HEK293 (cell line): ENCODE results near the gene AGBL3.

Source experiments
- CTCF ChIA-PET: fragments of 350-600 bp; formaldehyde crosslinking; extraction: SDS; loops from one replicate; lab custom pipeline; 2021; ENCODE audit warnings: antibody characterized with exemption; lab: Yijun Ruan, JAX
- POLR2A ChIA-PET: fragments of 300-600 bp; formaldehyde crosslinking; extraction: SDS; loops from one replicate; lab custom pipeline; 2020; ENCODE audit warnings: antibody characterized with exemption, inconsistent platforms; lab: Yijun Ruan, JAX
- H3K27ac ChIP-seq: fragments of 200-500 bp; sonication (Bioruptor generic); 2 replicates; pipeline ENCODE4 v1.5.1; 2014; ENCODE audit warnings: low read depth, low read length, control low read depth, inconsistent platforms; ENCODE audit errors: extremely low read depth
- H3K36me3 ChIP-seq, 2 experiments: fragments of 200-500 bp in 1 of 2; sonication (Bioruptor generic) in 1 of 2; 1 replicate in 1 of 2; 2 replicates in 1 of 2; pipeline ENCODE4 v1.5.1; 2014 to 2017; ENCODE audit warnings: inconsistent platforms in 2 of 2, low read length in 2 of 2; ENCODE audit not compliant: control insufficient read depth in 2 of 2, insufficient read depth in 1 of 2
- H3K4me1 ChIP-seq: fragments of 200-500 bp; sonication (Bioruptor generic); 2 replicates; pipeline ENCODE4 v1.5.1; 2014; ENCODE audit warnings: mild to moderate bottlenecking, low read length, inconsistent platforms; ENCODE audit not compliant: control insufficient read depth, insufficient read depth
- H3K4me3 ChIP-seq: 2 replicates; pipeline ENCODE4 v1.5.1; 2011; ENCODE audit warnings: low read depth, mild to moderate bottlenecking, control low read depth, low read length, moderate library complexity
- H3K9me3 ChIP-seq: fragments of 200-500 bp; sonication (Bioruptor generic); 2 replicates; pipeline ENCODE4 v1.5.1; 2014; ENCODE audit warnings: low read depth, low read length, inconsistent platforms; ENCODE audit not compliant: control insufficient read depth, insufficient read depth
- BCL11B ChIP-seq: fragments of 450-650 bp; formaldehyde crosslinking; IDR thresholded peaks from 2 replicates; pipeline ENCODE4 v1.5.1; 2016; ENCODE audit warnings: low read depth, missing biosample characterization, missing genetic modification characterization
- FEZF1 ChIP-seq: fragments of 450-650 bp; formaldehyde crosslinking; IDR thresholded peaks from 2 replicates; pipeline ENCODE4 v1.5.1; 2016; ENCODE audit warnings: missing biosample characterization, missing genetic modification characterization
- MZF1 ChIP-seq: fragments of 450-650 bp; formaldehyde crosslinking; IDR thresholded peaks from 2 replicates; pipeline ENCODE4 v1.5.1; 2017; ENCODE audit warnings: missing biosample characterization, missing genetic modification characterization, borderline replicate concordance
- REPIN1 ChIP-seq: fragments of 450-650 bp; formaldehyde crosslinking; IDR thresholded peaks from 2 replicates; pipeline ENCODE4 v1.5.1; 2017; ENCODE audit warnings: missing biosample characterization, missing genetic modification characterization, low read depth
- ZNF114 ChIP-seq: fragments of 450-650 bp; formaldehyde crosslinking; IDR thresholded peaks from 2 replicates; pipeline ENCODE4 v1.5.0; 2017; ENCODE audit warnings: missing biosample characterization, missing genetic modification characterization
- ZNF133 ChIP-seq: fragments of 450-650 bp; formaldehyde crosslinking; IDR thresholded peaks from 2 replicates; pipeline ENCODE4 v1.5.1; 2016; ENCODE audit warnings: missing biosample characterization, missing genetic modification characterization
- ZNF223 ChIP-seq: fragments of 450-650 bp; formaldehyde crosslinking; IDR thresholded peaks from 2 replicates; pipeline ENCODE4 v1.5.1; 2016; ENCODE audit warnings: missing biosample characterization, missing genetic modification characterization
- ZNF335 ChIP-seq: fragments of 450-650 bp; formaldehyde crosslinking; conservative IDR thresholded peaks from 2 replicates; pipeline ENCODE4 v1.5.1; 2016; ENCODE audit warnings: missing biosample characterization, missing genetic modification characterization
- ZNF558 ChIP-seq: fragments of 450-650 bp; formaldehyde crosslinking; IDR thresholded peaks from 2 replicates; pipeline ENCODE4 v1.5.1; 2016; ENCODE audit warnings: missing biosample characterization, missing genetic modification characterization
- ZNF837 ChIP-seq: fragments of 450-650 bp; formaldehyde crosslinking; IDR thresholded peaks from 2 replicates; pipeline ENCODE4 v1.5.1; 2016; ENCODE audit warnings: missing biosample characterization, missing genetic modification characterization
- ZSCAN30 ChIP-seq: fragments of 450-650 bp; IDR thresholded peaks from 2 replicates; pipeline ENCODE4 v1.5.1; 2018; ENCODE audit warnings: missing biosample characterization, mild to moderate bottlenecking, missing genetic modification characterization, moderate library complexity
- TF ChIP-seq, protein P1 (sequence below): fragments of 450-650 bp; formaldehyde crosslinking; IDR thresholded peaks from 2 replicates; pipeline ENCODE4 v1.5.0; 2017; ENCODE audit warnings: missing biosample characterization, missing genetic modification characterization, borderline replicate concordance
- TF ChIP-seq, protein P2 (sequence below): fragments of 450-650 bp; formaldehyde crosslinking; IDR thresholded peaks from 2 replicates; pipeline ENCODE4 v1.5.1; 2016; ENCODE audit warnings: missing biosample characterization, missing genetic modification characterization
- TF ChIP-seq, protein P3 (sequence below): fragments of 450-650 bp; formaldehyde crosslinking; IDR thresholded peaks from 2 replicates; pipeline ENCODE4 v1.5.1; 2016; ENCODE audit warnings: missing biosample characterization, missing genetic modification characterization, borderline replicate concordance
- TF ChIP-seq, protein P4 (sequence below): fragments of 450-650 bp; formaldehyde crosslinking; IDR thresholded peaks from 2 replicates; pipeline ENCODE4 v1.5.1; 2017; ENCODE audit warnings: missing biosample characterization, missing genetic modification characterization

Gene AGBL3

GRCh38 chr7:134959810-134960209 is 26.5 kb upstream of the AGBL3 start (continued):
- TF ChIP-seq, protein P1, sequence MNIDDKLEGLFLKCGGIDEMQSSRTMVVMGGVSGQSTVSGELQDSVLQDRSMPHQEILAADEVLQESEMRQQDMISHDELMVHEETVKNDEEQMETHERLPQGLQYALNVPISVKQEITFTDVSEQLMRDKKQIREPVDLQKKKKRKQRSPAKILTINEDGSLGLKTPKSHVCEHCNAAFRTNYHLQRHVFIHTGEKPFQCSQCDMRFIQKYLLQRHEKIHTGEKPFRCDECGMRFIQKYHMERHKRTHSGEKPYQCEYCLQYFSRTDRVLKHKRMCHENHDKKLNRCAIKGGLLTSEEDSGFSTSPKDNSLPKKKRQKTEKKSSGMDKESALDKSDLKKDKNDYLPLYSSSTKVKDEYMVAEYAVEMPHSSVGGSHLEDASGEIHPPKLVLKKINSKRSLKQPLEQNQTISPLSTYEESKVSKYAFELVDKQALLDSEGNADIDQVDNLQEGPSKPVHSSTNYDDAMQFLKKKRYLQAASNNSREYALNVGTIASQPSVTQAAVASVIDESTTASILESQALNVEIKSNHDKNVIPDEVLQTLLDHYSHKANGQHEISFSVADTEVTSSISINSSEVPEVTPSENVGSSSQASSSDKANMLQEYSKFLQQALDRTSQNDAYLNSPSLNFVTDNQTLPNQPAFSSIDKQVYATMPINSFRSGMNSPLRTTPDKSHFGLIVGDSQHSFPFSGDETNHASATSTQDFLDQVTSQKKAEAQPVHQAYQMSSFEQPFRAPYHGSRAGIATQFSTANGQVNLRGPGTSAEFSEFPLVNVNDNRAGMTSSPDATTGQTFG = no peak
- TF ChIP-seq ZNF223 (tag by site-specific recombination) = no peak
- TF ChIP-seq, protein P2, sequence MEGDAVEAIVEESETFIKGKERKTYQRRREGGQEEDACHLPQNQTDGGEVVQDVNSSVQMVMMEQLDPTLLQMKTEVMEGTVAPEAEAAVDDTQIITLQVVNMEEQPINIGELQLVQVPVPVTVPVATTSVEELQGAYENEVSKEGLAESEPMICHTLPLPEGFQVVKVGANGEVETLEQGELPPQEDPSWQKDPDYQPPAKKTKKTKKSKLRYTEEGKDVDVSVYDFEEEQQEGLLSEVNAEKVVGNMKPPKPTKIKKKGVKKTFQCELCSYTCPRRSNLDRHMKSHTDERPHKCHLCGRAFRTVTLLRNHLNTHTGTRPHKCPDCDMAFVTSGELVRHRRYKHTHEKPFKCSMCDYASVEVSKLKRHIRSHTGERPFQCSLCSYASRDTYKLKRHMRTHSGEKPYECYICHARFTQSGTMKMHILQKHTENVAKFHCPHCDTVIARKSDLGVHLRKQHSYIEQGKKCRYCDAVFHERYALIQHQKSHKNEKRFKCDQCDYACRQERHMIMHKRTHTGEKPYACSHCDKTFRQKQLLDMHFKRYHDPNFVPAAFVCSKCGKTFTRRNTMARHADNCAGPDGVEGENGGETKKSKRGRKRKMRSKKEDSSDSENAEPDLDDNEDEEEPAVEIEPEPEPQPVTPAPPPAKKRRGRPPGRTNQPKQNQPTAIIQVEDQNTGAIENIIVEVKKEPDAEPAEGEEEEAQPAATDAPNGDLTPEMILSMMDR (tag by site-specific recombination) = no peak
- TF ChIP-seq ZNF114 = no peak
- TF ChIP-seq ZNF837 (tag by site-specific recombination) = no peak
- no peak for TF ChIP-seq ZNF335 (tag by site-specific recombination)
- no peak for TF ChIP-seq BCL11B (tag by site-specific recombination)
- no peak for TF ChIP-seq REPIN1 (tag by site-specific recombination)
- TF ChIP-seq MZF1 (tag by site-specific recombination) = no peak
- TF ChIP-seq, protein P3, sequence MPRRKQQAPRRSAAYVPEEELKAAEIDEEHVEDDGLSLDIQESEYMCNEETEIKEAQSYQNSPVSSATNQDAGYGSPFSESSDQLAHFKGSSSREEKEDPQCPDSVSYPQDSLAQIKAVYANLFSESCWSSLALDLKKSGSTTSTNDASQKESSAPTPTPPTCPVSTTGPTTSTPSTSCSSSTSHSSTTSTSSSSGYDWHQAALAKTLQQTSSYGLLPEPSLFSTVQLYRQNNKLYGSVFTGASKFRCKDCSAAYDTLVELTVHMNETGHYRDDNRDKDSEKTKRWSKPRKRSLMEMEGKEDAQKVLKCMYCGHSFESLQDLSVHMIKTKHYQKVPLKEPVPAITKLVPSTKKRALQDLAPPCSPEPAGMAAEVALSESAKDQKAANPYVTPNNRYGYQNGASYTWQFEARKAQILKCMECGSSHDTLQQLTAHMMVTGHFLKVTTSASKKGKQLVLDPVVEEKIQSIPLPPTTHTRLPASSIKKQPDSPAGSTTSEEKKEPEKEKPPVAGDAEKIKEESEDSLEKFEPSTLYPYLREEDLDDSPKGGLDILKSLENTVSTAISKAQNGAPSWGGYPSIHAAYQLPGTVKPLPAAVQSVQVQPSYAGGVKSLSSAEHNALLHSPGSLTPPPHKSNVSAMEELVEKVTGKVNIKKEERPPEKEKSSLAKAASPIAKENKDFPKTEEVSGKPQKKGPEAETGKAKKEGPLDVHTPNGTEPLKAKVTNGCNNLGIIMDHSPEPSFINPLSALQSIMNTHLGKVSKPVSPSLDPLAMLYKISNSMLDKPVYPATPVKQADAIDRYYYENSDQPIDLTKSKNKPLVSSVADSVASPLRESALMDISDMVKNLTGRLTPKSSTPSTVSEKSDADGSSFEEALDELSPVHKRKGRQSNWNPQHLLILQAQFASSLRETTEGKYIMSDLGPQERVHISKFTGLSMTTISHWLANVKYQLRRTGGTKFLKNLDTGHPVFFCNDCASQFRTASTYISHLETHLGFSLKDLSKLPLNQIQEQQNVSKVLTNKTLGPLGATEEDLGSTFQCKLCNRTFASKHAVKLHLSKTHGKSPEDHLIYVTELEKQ (tag by site-specific recombination) = no peak
- TF ChIP-seq ZNF133 = no peak
- TF ChIP-seq, all 188 proteins: peak for 0

GRCh38 chr7:134962270-134962780 is 24.0 kb upstream of the AGBL3 start:
- Histone ChIP-seq H3K9me3 (no peaks in the 10 kb centered on the region), H3K27ac (no peak overlapping the region), H3K36me3 (peaks cover 0 to 67% of the 10 kb centered on the region in 2 experiments; a peak in 2 of 3 replicates), H3K4me3 (no peak overlapping the region), H3K4me1 (no peaks in the 10 kb centered on the region)
- POLR2A ChIA-PET = no interaction called here
- CTCF ChIA-PET = interaction anchor here (0.6 to 1.3 kb wide), 4 partner anchors 8 to 340 kb away, joined by 3 read pairs; no protein-coding TSS in a partner anchor
- no peak for TF ChIP-seq FEZF1 (tag by site-specific recombination)
- TF ChIP-seq ZNF558 = no peak
- TF ChIP-seq, protein P4, sequence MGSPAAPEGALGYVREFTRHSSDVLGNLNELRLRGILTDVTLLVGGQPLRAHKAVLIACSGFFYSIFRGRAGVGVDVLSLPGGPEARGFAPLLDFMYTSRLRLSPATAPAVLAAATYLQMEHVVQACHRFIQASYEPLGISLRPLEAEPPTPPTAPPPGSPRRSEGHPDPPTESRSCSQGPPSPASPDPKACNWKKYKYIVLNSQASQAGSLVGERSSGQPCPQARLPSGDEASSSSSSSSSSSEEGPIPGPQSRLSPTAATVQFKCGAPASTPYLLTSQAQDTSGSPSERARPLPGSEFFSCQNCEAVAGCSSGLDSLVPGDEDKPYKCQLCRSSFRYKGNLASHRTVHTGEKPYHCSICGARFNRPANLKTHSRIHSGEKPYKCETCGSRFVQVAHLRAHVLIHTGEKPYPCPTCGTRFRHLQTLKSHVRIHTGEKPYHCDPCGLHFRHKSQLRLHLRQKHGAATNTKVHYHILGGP (tag by site-specific recombination) = no peak
- no peak for TF ChIP-seq ZSCAN30
